Measurements from ENCODE around the gene LARGE1. TPM values are rescaled to one million over a fixed set of nuclear protein-coding genes. Genes with fewer than 3 reads are reported as not detected.

Gene LARGE1
- total RNA-seq, 1 experiment from 2014 or later, result 1.3 TPM

DNA sequence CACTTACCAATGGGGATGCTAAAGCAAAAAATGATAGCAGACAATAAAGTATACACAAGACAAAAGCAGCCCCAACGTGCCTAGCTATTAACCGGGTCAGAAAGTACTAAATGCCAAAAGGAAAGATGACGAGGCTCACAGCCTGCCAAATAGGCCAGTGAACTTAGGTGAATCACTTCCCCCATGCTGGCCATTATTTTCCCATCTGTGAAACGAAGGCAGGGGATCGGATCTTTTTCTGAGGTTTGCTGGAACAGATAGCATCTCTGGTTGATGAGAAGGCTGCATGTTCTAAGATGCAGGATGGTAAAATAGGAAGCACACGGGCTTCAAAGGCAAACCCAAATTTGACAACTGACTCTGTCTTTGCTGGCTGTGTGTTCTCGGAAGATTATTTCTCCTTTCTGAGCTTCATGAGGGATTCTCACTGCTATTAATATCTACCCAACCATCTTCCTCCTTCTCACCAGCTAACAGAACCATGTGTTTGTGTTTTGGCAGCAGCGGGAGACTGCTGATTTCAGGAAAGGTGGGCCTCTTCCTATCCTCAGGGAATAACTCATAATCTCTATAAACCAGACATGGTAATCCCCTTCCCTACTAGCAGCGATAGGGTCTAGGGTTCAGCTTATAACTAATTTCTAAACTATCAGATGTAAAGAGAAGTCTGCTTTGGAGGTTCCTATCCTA, 390.7 kb downstream of the LARGE1 start:
- ChIA-PET POLR2A (ENCODE audit: unreplicated experiment) (no interaction called here), CTCF (no interaction called here)
- intact Hi-C loops (cut with micrococcal nuclease), result no loop called here

DNA sequence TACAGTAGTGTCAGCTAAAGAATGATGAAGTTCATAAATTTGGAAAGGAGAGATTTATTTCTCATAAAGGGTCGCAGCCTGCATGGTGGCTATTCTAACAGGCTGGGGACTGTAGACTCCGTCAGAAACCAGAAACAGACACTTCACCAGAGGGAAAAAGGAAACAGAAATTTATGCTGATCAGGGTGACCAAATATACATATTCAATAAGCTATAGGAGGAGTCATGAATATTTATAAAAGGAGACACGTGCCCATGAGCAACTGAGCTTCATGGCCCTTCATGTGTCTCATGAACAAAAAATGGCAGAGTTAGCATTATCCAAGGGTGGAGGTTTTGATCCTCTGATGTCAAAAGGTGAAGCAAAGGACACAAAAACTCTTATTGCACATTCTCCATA, 392.1 kb downstream of the LARGE1 start:
- DNase-seq (no peak), ATAC-seq (no peak)
- Histone ChIP-seq H3K9me2 (replicated peaks; ENCODE audit: low read length) (no peaks in the 10 kb centered on the region), H3K79me2 (ENCODE audit: low read length) (no peaks in the 10 kb centered on the region), H3K4me1 (ENCODE audit: insufficient read depth, low read length) (no peaks in the 10 kb centered on the region), H3F3A (ENCODE audit: low read length, unreplicated experiment) (no peaks in the 10 kb centered on the region), H3K4me3 (ENCODE audit: low read length) (no peak overlapping the region), H3K4me2 (ENCODE audit: low read length) (no peak overlapping the region), H2AFZ (ENCODE audit: low read length) (no peak overlapping the region), H4K20me1 (ENCODE audit: low read length) (no peaks in the 10 kb centered on the region), H3K27ac (ENCODE audit: low read length) (no peak overlapping the region), H3K9ac (ENCODE audit: low read length) (no peak overlapping the region), H3K9me3 (ENCODE audit: low read length) (no peaks in the 10 kb centered on the region), H3K36me3 (ENCODE audit: low read depth, low read length) (no peaks in the 10 kb centered on the region), H3K27me3 (ENCODE audit: low read length) (no peaks in the 10 kb centered on the region)
- ChIA-PET CTCF (no interaction called here), POLR2A (ENCODE audit: unreplicated experiment) (no interaction called here)
- BruUV-seq (replicated peaks), result no TSS peak
- TF ChIP-seq, protein P1, sequence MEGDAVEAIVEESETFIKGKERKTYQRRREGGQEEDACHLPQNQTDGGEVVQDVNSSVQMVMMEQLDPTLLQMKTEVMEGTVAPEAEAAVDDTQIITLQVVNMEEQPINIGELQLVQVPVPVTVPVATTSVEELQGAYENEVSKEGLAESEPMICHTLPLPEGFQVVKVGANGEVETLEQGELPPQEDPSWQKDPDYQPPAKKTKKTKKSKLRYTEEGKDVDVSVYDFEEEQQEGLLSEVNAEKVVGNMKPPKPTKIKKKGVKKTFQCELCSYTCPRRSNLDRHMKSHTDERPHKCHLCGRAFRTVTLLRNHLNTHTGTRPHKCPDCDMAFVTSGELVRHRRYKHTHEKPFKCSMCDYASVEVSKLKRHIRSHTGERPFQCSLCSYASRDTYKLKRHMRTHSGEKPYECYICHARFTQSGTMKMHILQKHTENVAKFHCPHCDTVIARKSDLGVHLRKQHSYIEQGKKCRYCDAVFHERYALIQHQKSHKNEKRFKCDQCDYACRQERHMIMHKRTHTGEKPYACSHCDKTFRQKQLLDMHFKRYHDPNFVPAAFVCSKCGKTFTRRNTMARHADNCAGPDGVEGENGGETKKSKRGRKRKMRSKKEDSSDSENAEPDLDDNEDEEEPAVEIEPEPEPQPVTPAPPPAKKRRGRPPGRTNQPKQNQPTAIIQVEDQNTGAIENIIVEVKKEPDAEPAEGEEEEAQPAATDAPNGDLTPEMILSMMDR (conservative IDR thresholded peaks at IDR 0.05; ENCODE audit: low read depth, low read length), result no peak
- TF ChIP-seq EZH2 (IDR thresholded peaks at IDR 0.05; ENCODE audit: low read length, unreplicated experiment), result no peak
- no peak for TF ChIP-seq EZH2phosphoT487 (IDR thresholded peaks at IDR 0.05; ENCODE audit: borderline replicate concordance, low read length)
- intact Hi-C loops (cut with micrococcal nuclease), result no loop called here

More for the DNA sequence above, 390.7 kb downstream of the LARGE1 start:
- H2AFZ ChIP-seq (ENCODE audit: low read length), result no peak overlapping the region
- no peak overlapping the region for H3K4me3 ChIP-seq (ENCODE audit: low read length)
- DNase-seq (peak; percentile 22), ATAC-seq (no peak)
- no peaks in the 10 kb centered on the region for H4K20me1 ChIP-seq (ENCODE audit: low read length)
- TF ChIP-seq EZH2 (IDR thresholded peaks at IDR 0.05; ENCODE audit: low read length, unreplicated experiment) (no peak), EZH2phosphoT487 (IDR thresholded peaks at IDR 0.05; ENCODE audit: borderline replicate concordance, low read length) (no peak)
- TF ChIP-seq, protein P1 (conservative IDR thresholded peaks at IDR 0.05; ENCODE audit: low read depth, low read length), result no peak
- BruUV-seq (replicated peaks), result no TSS peak
- no peak overlapping the region for H3K27ac ChIP-seq (ENCODE audit: low read length)
- H3K4me2 ChIP-seq (ENCODE audit: low read length), result no peak overlapping the region
- no peaks in the 10 kb centered on the region for H3K4me1 ChIP-seq (ENCODE audit: insufficient read depth, low read length)
- H3K9me2 ChIP-seq (replicated peaks; ENCODE audit: low read length), result no peaks in the 10 kb centered on the region
- H3F3A ChIP-seq (ENCODE audit: low read length, unreplicated experiment), result no peaks in the 10 kb centered on the region
- H3K36me3 ChIP-seq (ENCODE audit: low read depth, low read length), result no peaks in the 10 kb centered on the region
- H3K27me3 ChIP-seq (ENCODE audit: low read length), result no peaks in the 10 kb centered on the region
- no peaks in the 10 kb centered on the region for H3K9me3 ChIP-seq (ENCODE audit: low read length)
- no peaks in the 10 kb centered on the region for H3K79me2 ChIP-seq (ENCODE audit: low read length)
- no peak overlapping the region for H3K9ac ChIP-seq (ENCODE audit: low read length)

DNA sequence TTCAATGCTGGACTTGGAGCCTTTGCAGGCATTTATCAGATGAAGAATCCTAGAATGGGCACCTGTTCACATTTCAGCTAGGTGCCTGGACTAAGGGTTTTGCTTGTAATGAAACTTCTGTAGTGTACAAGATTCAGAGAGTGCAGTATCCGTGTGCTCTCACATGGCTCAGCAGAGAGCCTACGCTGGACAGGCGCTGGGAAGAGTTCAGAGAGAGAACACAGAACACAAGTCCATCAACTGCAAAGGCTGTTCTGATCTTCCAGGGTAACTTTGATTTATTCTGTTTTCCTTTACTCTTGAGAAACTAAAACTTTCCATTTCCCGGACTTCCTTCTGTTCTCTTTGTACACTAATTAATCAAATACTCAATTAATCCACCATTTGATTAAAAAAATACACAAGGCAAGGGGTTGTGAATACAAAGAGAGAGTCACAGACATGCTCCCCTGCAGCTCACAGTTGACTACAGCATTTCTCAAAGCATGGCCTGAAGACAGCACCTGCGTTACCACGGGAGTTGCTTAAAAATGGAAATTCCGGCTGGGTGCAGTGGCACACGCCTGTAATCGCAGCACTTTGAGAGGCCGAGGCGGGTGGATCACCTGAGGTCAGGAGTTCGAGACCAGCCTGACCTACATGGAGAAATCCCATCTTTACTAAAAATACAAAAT, 393.7 kb downstream of the LARGE1 start:
- Histone ChIP-seq H4K20me1 (ENCODE audit: low read length) (no peaks in the 10 kb centered on the region), H3K9me2 (replicated peaks; ENCODE audit: low read length) (no peaks in the 10 kb centered on the region), H3K27me3 (ENCODE audit: low read length) (no peaks in the 10 kb centered on the region), H3K27ac (ENCODE audit: low read length) (no peak overlapping the region), H3K36me3 (ENCODE audit: low read depth, low read length) (no peaks in the 10 kb centered on the region), H3K9me3 (ENCODE audit: low read length) (no peaks in the 10 kb centered on the region), H3F3A (ENCODE audit: low read length, unreplicated experiment) (no peaks in the 10 kb centered on the region), H3K79me2 (ENCODE audit: low read length) (no peaks in the 10 kb centered on the region), H3K4me2 (ENCODE audit: low read length) (no peak overlapping the region), H3K4me3 (ENCODE audit: low read length) (no peak overlapping the region), H3K4me1 (ENCODE audit: insufficient read depth, low read length) (no peaks in the 10 kb centered on the region), H3K9ac (ENCODE audit: low read length) (no peak overlapping the region), H2AFZ (ENCODE audit: low read length) (no peak overlapping the region)
- POLR2A ChIA-PET (ENCODE audit: unreplicated experiment), result no interaction called here
- CTCF ChIA-PET, result no interaction called here
- no peak for TF ChIP-seq EZH2 (IDR thresholded peaks at IDR 0.05; ENCODE audit: low read length, unreplicated experiment)
- no peak for TF ChIP-seq EZH2phosphoT487 (IDR thresholded peaks at IDR 0.05; ENCODE audit: borderline replicate concordance, low read length)
- TF ChIP-seq, protein P1 (conservative IDR thresholded peaks at IDR 0.05; ENCODE audit: low read depth, low read length), result no peak
- DNase-seq, result no peak
- intact Hi-C loops (cut with micrococcal nuclease), result no loop called here
- ATAC-seq, result no peak
- BruUV-seq (replicated peaks), result no TSS peak
